Iris pigment epithelial cell (primary cell): ENCODE measurements around the gene EFCAB13.
"Not testable (repeated sequence)": the region's sequence is repeated elsewhere in the genome, so short reads cannot be mapped to it uniquely, and the experiment has no call there.

Experiments
- DNase-seq: peaks from one replicate; pipeline ENCODE4 v3.0.0-alpha.2; 2011; ENCODE audit warnings: low read depth

EFCAB13 gene

GRCh38 chr17:47325176-47325575, 1.4 kb downstream of the EFCAB13 start:
- DNase-seq: no peak

DNA sequence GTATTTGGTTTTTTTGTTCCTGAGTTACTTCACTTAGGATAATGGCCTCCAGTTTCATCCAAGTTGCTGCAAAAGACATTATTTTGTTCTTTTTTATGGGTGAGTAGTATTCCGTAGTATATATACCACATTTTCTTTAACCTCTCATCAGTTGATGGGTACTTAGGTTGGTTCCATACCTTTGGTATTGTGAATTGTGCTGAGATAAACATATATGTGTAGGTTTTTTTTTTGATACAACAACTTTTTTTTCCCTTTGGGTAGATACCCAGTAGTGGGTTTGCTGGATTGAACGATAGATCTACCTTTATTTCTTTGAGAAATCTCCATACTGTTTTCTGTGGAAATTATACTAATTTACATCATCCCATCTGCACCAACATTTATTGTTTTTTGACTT, 6.8 kb downstream of the EFCAB13 start:
- no peak for DNase-seq

- DNase-seq: no peak
Measured at GRCh38 chr17:47332287-47332686, 8.5 kb downstream of the EFCAB13 start.

DNA sequence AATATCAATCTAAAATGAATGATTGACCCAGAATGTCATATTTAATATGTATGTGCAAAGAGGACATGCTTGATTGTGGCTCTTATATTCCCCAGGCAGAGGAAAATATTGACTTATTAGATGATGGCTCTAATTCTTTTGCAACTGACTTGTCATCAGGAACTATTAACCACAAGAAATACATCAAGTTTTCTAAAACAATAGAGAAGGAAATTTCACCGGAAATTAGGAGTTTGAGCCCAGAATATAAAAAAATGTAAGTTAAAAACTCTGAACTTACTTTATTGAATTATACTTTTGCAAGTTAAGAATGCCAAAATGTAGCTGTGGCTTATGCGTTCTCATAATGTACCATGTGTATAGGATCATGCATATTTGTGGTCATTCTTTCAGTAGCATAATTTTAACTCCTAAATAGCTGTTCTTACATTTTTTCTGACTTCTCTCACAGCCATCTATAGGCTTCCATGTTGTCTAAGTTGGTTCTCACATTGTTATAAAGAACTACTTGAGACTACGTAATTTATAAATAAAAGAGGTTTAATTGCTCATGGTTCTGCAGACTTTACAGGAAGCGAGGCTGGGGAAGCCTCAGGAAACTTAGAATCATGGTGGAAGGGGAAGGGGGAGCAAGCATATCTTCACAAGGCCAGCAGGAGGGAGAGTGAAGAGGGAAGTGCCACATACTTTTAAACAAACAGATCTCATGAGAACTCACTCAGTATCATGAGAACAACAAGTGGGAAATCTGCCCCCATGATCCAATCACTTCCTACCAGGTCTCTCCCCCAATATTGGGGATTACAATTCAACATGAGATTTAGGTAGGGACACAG, 11.6 kb downstream of the EFCAB13 start:
- DNase-seq: peak; percentile 32

DNA sequence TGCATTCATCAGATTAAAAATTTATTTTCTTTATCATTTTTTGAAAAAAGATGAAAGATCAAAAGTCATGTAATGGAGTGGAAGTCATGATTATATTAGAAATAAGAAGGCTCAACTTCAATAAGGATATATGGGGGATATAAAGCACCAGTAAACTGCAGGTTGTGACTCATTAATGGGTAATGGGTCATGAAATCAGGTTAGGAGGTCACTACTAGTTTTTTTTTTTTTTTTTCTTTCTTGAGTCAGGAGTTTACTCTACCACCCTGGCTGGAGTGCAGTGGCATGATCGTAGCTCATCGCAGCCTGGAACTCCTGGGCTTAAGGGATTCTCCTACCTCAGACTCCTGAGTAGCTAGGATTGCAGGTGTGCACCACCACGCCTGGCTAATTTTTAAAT, 14.3 kb downstream of the EFCAB13 start:
- no peak for DNase-seq

GRCh38 chr17:47352848-47353247, 29.1 kb downstream of the EFCAB13 start:
- DNase-seq: no peak

GRCh38 chr17:47358652-47359051, 34.9 kb downstream of the EFCAB13 start:
- no peak for DNase-seq

GRCh38 chr17:47363171-47363570, 39.4 kb downstream of the EFCAB13 start:
- peak; percentile 2 for DNase-seq

DNA sequence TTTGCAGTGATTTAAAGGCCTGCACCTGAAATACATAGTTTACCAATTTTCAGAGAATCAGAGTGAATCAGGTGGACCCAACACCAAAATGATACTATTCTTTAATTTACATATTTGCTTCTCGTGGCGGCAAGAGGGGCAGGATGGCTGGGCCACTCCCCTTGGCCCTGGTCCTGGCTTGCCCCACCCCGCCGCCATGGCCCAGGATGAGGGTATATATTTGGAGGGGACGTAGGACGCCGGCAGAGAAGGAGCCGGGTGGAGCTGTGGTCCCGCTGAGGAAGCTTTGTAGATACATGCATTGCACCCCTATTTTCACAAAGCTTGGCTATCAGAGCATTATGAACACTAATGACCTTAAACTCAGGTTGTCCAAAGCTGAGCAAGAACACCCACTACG, 43.5 kb downstream of the EFCAB13 start:
- DNase-seq: no peak

DNA sequence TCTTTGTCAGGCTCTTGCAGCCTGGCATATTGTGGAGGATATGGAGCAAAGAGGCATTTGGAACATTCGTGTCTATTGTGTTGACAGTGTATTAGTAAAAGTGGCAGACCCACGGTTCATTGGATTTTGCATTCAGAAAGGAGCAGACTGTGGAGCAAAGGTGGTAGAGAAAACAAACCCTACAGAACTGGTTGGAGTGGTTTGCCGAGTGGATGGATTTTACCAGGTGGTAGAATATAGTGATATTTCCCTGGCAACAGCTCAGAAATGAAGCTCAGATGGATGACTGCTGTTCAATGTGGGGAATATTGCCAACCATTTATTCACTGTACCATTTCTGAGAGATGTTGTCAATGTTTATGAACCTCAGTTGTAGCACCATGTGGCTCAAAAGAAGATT, 44.5 kb downstream of the EFCAB13 start:
- no peak for DNase-seq

- peak; percentile 16 for DNase-seq
Measured at GRCh38 chr17:47370899-47371298, 47.1 kb downstream of the EFCAB13 start.

DNA sequence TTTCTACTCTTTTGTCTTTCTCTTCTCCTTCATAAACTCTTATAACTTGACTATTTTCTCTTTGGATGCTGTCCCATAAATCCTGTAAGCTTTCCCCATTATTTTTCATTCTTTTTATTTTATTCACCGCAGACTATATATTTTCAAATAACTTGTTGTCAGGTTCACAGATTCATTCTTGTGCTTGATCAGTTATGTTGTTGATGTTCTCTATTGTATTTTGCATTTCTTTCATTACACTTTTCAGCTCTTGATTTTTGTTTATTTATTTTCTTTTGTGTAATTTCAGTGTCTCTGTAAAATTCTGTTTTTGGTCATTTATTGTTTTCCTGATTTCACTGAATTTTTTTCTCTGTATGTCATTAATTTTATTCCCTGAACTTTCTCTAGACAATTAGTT, 49.2 kb downstream of the EFCAB13 start:
- DNase-seq: no peak

DNA sequence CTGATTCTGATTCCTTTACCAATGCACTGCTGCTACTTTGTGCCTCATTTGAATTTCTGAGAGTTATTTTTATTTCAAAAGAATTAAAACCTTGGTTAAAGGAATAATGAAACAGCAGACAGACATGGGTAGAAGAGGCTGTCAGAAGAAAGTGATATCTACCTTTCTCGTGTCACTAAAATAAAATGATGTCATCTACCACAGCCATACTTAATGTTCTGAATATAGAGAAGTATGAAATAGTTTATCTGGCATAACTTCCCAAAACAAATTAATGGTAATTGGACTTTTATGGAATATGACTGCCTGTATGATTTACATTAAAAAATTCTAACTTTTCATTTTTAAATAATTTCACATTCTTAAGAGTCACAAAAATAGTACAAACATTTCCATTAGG, 52.5 kb downstream of the EFCAB13 start:
- no peak for DNase-seq

GRCh38 chr17:47388825-47389224, 65.1 kb downstream of the EFCAB13 start:
- no peak for DNase-seq

GRCh38 chr17:47397532-47398128, 73.9 kb downstream of the EFCAB13 start:
- DNase-seq: not testable (repeated sequence)

DNA sequence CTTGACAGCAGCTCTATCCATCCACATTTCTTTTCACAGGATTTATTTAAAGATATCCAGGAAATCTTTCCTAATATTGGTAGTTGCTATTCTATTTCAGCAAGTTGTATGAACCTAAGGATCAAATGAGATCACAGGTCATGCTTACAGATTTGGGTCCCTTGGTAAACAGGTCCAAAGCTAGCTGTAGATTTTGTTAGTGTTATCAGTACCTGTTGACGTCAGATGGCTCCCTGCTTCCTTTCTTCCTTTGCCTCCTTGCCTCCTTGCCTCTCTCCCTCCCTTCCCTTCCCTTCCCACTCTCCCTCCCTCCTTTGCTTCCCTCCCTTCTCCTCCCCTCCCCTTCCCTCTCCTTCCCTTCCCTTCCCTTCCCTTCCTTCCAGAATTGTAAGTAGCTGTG, 76.6 kb downstream of the EFCAB13 start:
- DNase-seq: no peak

GRCh38 chr17:47401100-47401499, 77.3 kb downstream of the EFCAB13 start:
- no peak for DNase-seq

DNA sequence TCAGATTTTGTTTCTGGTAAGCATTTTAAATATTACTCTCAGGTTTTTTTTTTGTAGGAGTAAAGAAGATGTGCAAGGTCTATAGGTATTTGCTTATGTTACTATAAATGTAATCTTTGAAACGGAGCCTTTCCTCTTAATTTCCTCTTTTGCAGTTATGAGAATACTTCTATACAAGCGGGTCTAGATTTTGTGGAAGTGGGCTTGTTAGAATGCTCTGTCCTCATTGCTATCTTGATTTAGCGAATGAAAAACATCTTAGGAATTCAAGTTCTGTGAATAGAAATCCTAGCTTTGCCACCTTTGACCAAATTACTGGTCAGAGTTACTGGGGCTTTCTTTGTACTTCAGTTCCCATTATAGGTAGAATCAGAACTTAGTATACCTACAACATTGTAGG, 80.3 kb downstream of the EFCAB13 start:
- DNase-seq: no peak

GRCh38 chr17:47404875-47405274, 81.1 kb downstream of the EFCAB13 start:
- no peak for DNase-seq

DNA sequence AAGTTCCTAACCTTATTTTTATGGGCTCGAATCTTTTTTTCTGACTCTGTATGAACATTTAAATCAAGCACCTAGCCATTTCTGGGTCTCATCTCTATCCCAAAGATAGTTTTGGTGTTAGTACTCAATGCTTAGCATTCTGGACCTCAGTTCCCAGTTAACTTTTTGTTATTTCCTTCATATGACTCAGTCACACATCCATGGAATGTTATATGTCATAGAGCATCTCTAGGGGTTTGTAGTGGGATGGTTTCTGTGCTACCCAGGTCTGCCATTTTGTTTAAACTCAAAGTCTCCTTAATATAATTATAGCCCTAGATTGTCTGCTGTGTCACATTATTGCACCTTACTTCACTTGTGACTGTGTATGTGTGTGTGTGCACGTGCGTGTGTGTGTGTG, 90.1 kb downstream of the EFCAB13 start:
- no peak for DNase-seq

DNA sequence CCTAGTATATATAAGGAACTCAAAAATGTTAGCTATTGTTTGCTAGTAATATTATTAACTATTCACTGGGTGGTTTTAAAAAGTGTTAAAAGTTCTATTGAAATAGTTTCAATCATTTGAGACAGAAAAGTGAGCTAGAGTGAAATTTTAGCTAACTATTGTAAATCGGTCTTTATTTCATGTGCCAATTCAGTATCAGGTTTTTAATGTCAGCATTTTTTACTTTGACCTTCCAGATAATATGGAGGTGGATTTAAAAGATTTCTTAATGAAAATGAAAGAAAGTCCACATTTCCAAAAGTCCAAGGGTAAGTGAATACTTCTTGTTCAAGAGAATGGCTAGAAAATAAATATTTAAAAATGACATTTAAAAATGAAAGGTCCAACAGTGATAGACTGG, 90.9 kb downstream of the EFCAB13 start:
- no peak for DNase-seq

DNA sequence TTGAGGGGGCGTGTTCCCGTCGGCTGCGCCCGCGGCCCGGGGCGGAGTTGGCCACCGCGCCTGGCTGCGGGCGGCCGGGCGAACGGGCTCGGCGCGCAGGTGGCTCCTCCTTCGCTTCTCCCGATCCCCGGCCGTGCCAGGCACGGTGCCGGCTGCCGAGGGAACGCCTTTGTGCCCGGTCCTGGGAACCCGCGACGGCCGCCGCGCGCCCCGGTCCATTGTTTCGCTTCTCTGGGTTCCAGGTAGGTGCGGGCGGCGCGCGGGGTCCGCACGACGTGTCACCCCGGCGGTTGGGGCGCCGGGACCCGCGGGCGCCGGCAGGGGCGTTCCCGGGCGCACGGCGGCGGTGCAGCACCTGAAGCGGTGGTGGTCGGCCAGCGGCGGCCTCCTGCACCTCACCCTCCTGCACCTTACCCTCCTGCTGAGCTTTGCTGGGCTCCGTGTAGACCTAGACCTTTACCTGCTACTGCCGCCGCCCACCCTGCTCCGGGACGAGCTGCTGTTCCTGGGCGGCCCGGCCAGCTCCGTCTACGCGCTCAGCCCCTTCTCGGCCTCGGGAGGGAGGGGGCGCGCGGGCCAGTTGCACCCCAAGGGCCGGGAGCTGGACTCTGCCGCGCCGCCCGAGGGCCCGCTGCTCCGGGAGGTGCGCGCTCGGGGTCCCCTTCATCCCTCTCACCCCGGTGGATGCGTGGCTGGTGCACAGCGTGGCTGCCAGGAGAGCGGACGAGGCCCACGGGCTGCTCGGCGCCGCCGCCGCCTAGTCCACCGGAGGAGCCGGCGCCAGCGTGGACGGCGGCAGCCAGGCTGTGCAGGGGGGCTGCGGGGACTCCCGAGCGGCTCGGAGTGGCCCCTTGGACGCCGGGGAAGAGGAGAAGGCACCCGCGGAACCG, 99.9 kb downstream of the EFCAB13 start:
- DNase-seq: peak; percentile 10

GRCh38 chr17:47425233-47425632, 101.5 kb downstream of the EFCAB13 start:
- peak; percentile 10 for DNase-seq
